HG03457 (cell line): Measurements from ENCODE around the gene DOCK1.
"Not testable (repeated sequence)": the region's sequence is repeated elsewhere in the genome, so short reads cannot be mapped to it uniquely, and the experiment has no call there.

Source experiments
- ATAC-seq: cut with Tn5 transposase; IDR thresholded peaks from one replicate; pipeline ENCODE4 v1.9.1; 2021; ENCODE audit warnings: moderate number of reproducible peaks; ENCODE audit not compliant: unreplicated experiment

The DOCK1 gene

DNA sequence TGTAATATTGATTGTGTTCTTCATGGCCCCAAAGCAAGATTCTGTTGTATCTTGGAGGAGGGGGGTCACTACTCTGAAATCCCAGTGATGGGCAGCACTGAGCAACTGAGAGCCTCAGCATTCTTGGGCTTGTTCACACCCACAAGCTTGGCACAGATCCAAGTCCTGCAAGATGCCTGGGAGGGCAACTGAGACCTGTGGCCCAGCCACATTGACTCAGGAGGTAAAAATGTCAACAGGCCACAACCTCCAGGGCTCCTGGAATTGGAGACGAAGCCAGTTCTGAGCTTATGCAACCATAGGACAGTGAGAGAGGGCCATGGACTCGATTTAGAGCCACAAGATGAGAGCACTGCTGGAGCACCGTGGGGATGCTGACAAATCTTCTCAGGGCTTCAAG is 3.1 kb upstream of the DOCK1 start:
- no peak for ATAC-seq

DNA sequence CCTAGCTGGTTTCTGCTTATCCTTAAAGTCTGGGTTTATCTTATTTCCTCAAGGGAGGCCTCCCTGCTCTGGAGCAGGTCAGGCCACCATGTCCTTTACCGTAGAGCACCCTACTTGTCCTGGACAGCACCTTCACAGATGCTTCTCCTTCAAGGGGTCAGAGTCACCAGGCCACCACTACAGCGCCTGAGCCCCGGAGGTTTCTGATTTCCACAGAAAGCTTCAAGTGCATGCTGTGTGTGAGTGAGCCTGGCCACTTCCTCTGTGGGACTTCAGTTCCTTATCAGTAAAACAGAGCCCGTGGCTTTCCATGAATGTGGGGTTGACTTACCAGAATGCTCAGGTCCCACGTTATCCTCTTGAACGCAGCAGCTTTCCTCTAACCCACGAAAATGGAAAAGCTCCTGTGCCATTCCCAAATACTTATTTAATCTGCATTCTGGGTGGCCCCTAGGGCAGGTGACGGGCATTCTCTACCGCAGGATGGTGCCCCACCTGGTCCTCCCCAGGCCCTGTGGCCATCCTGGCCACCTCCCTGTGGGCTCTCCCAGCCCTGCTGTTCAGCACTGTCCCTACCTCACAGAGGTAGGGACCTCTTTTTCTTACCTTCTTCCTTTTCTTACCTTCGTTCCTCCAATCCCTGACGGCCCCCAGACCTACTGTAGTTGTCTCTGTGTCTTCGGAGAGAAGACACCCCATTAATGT is 1.4 kb upstream of the DOCK1 start:
- ATAC-seq = no peak

GRCh38 chr10:126904516-126904817 is 761 bp upstream of the DOCK1 start:
- ATAC-seq = no peak

DNA sequence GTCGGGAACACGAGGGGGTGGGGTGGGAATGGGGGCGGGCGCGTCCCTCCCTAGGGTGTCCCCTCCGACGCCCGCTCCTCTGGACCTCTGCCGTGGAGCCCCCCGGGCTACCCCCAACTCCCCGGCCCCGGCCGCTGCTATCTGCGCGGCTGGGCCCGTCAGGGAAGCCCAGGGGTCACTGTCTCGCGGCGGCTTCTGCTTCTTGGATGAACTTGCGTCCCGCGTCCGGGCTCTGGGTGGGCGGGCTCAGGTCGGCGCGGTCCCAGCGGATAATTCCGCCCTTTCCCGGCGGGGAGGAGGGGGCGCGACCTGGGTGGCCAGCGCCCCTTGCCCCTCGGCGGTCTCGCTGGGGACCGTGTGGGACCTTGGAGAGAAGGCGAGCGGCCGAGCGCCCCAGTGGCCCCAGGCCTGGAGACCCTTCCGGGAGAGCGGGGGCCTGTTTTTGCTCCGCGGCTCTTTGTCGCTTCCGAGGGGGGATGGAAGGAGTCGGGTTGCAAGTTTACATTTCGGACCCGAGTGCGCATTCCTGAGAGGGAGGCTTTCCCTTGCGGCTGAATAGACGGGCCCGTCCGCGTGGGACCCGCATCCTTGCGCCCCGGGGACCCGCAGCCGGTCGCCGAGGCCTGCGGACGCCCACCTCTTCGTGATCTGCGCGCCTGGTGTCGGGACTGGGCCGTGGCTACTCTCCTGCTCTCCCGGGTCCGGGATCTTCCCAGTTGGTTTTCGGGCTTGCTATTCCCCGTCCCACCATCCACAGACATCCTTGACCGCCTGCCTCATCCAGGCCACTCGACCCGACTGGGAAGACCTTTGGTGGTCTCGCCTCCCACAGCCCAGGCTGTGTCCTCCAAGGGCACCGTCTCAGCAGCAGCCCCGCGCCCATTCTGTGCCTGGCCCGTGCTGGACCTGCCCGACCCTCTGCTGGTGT is 812 bp downstream of the DOCK1 start:
- no peak for ATAC-seq

DNA sequence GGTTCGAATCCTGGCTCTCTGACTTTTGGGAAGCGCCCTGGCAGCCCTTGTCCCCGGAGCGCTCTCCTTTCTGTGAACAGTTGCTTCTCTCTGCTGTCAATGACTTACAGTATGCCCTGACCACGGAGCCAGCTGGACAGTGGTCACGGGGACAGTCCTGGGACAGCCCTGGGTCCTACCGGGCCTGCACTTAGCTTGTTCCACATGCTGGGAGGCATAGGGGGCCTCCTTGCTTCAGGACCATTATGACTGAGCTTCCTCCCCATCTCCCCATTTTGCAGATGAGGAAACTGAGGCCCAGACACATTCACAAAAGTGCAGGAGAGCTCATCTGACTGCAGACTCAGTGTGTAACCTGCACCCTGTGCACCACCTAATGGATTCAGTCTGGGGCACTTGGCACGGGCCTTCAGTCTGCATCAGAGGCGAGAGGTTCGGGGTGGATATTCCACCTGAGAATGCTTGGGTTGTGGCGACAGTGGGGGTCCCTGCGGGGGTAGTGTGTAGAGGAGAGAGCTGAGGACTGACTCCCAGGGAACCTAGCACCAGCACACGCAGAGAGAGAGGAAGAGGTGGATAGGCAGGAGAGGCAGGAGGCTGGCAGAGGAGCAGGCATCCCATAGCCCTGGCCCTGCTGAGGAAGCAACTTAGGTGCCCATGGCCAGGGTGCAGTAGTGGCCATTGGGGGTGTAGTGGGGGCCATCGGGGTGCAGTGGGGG is 1.6 kb downstream of the DOCK1 start:
- ATAC-seq = no peak

GRCh38 chr10:126907423-126907970 is 2.3 kb downstream of the DOCK1 start:
- no peak for ATAC-seq

DNA sequence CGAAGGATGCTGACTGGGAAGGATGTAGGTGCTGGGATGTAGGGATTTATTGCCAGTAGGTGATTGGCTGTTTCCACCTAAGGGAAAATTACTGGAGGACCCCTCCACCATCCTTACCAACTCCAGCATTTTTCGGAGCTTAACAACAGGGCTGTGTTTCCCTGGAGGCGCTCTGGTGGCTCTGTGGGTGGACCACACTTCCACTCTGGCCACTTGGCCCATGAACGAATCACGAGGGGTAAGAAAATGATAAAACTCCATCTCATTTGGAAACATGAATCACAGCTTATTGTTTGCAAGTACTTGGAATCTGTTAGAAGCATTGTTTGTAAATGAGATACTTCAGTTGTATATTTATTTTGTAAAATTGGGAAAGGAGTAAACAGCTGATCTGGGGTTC is 3.0 kb downstream of the DOCK1 start:
- ATAC-seq = no peak

DNA sequence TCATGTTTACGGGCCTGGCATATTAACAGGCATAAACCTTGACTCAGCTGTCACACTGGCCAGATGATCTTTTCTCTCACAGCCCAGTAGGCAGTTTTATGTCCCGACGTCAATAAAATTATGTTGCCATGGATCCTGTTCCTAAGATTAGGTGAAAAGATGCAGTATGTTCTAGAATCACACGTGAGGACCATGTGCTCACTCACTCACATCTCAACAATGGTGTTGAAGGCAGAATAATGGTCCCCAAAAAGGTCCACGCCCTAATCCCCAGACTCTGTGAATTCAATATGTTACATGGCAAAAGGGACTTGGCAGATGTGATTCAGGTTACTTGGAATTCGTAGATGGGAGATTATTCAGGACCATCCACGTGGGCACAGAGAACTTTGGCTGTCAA is 3.5 kb downstream of the DOCK1 start:
- ATAC-seq = no peak

DNA sequence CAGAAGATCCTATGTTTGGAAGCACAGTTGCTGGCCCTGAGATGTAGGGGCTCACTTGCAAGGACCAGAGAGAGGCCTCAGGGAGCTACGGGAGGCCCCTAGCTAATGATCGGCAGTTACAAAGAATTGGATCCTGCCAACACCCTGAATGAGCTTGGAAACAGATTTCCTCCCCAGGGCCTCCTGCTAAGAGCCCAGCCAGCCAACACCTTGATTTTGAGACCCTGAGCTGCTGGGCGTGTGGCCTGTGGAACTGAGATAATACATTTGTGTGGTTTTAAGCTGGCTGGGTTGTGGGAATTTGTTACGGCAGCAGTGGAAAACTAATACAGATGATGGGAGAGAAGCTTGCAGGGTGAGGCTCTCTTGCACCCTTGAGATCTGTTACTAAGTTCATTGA is 3.9 kb downstream of the DOCK1 start:
- no peak for ATAC-seq

DNA sequence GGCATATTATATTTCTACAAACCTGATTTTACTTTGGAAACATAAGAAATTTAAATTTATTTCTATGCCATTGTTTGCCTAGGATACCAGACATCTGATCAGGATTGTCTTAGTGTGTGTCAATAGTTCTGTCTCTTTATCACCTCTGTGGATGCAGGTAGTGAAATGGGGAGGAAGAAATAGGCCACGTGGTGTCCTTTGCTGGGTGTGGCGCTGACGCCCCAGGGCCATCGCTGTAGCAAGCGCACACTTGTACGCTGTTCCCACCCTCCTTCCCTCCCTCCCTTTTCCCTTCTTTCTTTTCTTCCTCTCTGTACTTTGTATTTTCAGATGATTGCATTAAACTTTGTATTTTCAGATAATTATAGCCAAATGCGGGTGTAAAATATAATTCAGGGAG is 5.0 kb downstream of the DOCK1 start:
- ATAC-seq = no peak

DNA sequence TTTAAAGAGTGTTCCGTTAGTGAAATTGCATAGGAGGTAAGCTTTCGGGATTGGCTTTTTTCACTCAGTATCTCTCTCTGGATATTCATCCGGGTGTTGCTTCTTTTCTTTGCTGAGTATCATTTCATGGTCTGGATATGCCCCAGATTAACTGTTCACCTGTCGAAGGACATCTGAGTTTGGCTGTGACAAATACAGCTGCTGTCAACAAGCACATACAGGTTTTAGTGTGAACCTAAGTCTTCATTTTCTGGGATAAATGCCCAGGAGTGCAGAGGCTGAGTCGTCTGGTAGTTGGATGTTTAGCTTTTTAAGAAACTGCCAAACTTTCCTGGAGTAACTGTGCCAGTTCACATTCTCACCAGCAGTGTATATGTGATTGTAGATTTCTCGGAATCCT is 5.6 kb downstream of the DOCK1 start:
- no peak for ATAC-seq

DNA sequence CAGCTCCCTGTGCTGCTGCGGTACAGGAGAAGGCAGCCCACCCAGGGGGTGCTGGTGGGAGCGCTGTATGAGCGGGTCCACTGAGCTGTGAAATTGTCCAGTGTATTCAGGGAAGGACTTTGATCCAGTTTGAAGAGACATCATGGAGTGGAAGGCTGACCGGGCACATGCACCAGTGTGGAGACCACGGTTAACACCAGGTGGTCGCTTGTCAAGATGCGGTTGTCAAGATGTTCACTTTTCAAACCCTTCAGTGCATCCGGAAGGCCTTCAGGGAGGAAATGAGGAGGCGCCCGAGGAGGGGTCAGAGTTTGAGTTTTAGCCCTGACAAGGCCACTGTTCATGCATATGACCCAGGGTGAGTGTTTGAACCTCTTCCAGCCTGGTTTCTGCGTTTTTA is 6.1 kb downstream of the DOCK1 start:
- ATAC-seq = no peak

DNA sequence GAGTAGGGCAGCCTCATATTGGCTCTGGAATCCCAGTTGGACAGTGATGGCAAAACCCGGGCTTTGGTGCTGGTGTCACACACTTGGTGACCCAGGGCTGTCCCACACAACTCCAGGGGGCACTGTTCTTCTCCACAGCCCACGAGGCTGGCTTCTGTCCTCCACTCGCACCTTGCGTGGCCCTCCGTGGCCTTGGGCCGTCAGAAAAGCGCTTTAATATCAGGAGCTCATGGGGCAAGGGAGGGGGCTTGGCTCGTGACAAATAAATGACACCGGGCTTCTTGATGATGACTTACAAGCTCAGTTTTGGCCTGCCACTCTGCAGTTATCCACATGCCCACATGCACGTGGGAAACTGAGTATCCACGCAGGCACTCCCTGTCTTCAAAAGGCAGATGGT is 8.1 kb downstream of the DOCK1 start:
- no peak for ATAC-seq

DNA sequence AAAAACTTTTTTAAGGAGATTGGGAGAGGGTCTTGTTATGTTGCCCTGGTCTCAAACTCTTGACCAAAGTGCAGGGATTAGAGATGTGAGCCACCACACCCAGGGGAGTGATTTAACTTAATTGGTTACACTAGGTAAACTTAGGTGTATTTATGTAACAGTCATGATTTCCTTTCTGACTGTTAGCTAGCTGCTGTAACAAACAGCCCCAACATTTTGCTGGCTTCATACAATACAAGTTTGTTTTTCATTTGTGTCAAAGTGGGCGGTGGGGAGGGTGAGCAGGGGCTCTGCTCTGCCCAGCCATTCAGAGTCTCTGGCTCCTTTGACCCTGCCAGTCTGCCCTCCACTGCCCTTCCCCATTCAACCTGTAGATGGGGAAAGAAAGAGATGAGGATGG is 9.3 kb downstream of the DOCK1 start:
- ATAC-seq = no peak

- not testable (repeated sequence) for ATAC-seq
Observed at GRCh38 chr10:126916952-126917351, 11.7 kb downstream of the DOCK1 start.

DNA sequence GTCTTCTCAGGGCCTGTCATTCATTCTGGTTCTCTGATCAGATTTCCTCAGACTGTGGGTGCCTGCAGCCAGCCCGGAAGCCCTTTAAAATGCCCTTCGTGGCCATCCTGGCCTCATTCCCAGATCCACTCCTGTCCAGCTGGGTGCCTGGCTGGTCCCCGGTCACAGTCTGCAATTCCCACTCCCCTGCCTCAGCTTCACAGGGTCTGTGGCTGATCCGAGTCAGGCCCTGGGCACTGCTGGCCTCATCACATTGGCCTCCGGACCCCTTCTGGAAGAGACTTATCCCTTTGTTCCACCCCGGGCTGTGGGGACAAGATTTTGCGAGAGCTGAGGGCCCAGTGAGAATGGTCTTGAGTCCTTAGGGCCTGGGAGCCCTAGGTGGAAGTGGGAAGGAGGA is 12.1 kb downstream of the DOCK1 start:
- no peak for ATAC-seq

DNA sequence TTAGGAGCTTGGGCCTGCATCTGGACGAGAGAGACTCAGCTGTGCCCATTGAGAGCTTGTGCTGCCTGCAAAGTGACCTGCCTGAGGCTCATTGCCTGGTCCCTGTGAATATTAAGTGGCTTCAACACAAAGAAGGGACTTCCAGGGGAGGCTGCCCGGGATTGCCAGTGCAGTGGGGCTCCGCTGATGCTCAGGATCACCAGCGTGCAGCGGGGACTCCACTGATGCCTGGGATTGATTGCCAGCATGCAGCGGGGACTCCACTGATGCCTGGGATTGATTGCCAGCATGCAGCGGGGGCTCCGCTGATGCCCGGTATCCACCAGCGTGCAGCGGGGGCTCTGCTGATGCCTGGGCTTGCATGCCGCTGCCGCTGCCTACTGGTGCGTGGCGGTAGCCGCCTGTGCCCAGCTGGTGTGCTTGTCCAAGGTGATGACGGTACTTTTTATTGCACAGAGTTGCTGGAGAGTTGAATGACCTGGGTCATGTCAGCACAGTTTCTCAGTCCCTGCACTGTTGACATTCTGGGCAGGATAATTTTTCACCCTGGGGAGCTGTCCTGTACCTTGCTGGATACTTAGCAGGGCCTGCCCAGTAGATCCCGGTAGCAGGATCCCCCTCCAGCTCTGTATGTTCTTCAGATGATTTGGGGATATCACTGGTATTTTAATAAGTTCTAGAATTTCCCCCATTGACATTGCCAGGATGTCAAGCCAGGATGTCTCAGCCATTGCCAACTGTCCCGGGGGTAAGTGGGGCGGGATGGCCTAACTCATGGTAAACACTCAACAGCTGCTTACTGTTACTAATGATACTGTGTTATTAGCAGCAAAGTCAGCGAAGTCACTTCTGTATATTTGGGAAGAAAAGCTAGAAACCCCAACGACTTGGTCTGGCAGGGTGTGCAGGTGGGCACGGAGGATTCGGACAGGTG is 13.0 kb downstream of the DOCK1 start:
- no peak for ATAC-seq

GRCh38 chr10:126919426-126919825 is 14.2 kb downstream of the DOCK1 start:
- no peak for ATAC-seq

GRCh38 chr10:126921162-126921561 is 15.9 kb downstream of the DOCK1 start:
- ATAC-seq = no peak

DNA sequence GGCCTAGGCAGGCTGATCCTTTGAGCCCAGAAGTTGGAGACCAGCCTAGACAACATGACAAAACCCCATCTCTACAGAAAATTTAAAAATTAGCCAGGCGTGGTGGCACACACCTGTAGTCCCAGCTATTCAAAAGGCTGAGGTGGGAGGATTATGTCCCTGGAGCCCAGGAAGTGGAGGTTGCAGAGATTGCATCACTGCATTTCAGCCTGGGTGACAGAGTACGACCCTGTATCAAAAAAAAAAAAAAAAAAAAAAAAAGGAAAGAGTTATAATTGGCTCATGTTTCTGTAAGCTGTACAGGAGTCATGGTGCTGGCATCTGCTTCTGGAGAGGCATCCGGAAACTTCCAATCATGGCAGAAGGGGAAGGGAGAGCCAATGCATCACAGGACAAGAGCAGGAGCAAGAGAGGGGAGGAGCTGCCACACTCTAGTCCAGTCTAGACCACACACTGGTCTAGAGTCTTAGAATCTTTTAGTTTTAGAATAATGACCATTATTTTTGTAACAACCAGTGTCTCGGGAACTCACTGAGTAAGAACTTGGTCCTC is 16.8 kb downstream of the DOCK1 start:
- ATAC-seq = no peak
